HuH-7.5 (cell line): Measurements from ENCODE around the gene HAUS8.

Source experiments
- DNase-seq: peaks from one replicate; pipeline ENCODE4 v3.0.0; 2011; ENCODE audit warnings: low spot score

Gene HAUS8

GRCh38 chr19:17075864-17076542, 751 bp upstream of the HAUS8 start:
- DNase-seq: peak; percentile 67

GRCh38 chr19:17074634-17075034, 618 bp downstream of the HAUS8 start:
- DNase-seq: no peak

GRCh38 chr19:17073869-17074633, 1.2 kb downstream of the HAUS8 start:
- DNase-seq: no peak

GRCh38 chr19:17070912-17071311, 4.3 kb downstream of the HAUS8 start:
- no peak for DNase-seq

GRCh38 chr19:17070421-17070820, 4.8 kb downstream of the HAUS8 start:
- no peak for DNase-seq

- no peak for DNase-seq
These were observed 6.1 kb downstream of the HAUS8 start for GRCh38 chr19:17069193-17069592.

GRCh38 chr19:17063428-17063827, 11.8 kb downstream of the HAUS8 start:
- no peak for DNase-seq

GRCh38 chr19:17061691-17062090, 13.6 kb downstream of the HAUS8 start:
- no peak for DNase-seq

- no peak for DNase-seq
These were observed 14.0 kb downstream of the HAUS8 start for GRCh38 chr19:17061205-17061604.

GRCh38 chr19:17060802-17061201, 14.4 kb downstream of the HAUS8 start:
- DNase-seq: no peak

GRCh38 chr19:17058236-17058635, 17.0 kb downstream of the HAUS8 start:
- DNase-seq: no peak

GRCh38 chr19:17055636-17056035, 19.6 kb downstream of the HAUS8 start:
- DNase-seq: no peak

GRCh38 chr19:17054746-17055145, 20.5 kb downstream of the HAUS8 start:
- no peak for DNase-seq

GRCh38 chr19:17052439-17052838, 22.8 kb downstream of the HAUS8 start:
- peak; percentile 51 for DNase-seq

GRCh38 chr19:17049711-17050280, 25.5 kb downstream of the HAUS8 start:
- DNase-seq: no peak

- DNase-seq: no peak
These were observed 26.3 kb downstream of the HAUS8 start for GRCh38 chr19:17048885-17049453.

GRCh38 chr19:17045907-17046502, 29.2 kb downstream of the HAUS8 start:
- no peak for DNase-seq

- DNase-seq: no peak
These were observed 31.5 kb downstream of the HAUS8 start for GRCh38 chr19:17043744-17044143.

- no peak for DNase-seq
These were observed 33.3 kb downstream of the HAUS8 start for GRCh38 chr19:17041976-17042375.

- no peak for DNase-seq
These were observed 37.2 kb downstream of the HAUS8 start for GRCh38 chr19:17037966-17038500.

GRCh38 chr19:17037184-17037583, 38.1 kb downstream of the HAUS8 start:
- DNase-seq: no peak

- DNase-seq: no peak
These were observed 38.6 kb downstream of the HAUS8 start for GRCh38 chr19:17036640-17037039.
